Upper lobe of left lung (tissue), 4 donors: ENCODE data around the gene SPINK7.

Source experiments
- CTCF ChIP-seq, 6 experiments: fragments of 450-650 bp in 4 of 6; fragments of 200-600 bp in 2 of 6; sonication (generic) in 2 of 6; IDR thresholded peaks; one replicate each; pipeline ENCODE4 v1.5.1; 2016 to 2019; ENCODE audit warnings: antibody characterized with exemption in 6 of 6
- EP300 ChIP-seq, 4 donors: sonication (generic); formaldehyde crosslinking; IDR thresholded peaks; one replicate each; pipeline ENCODE4 v1.5.1; 2017; ENCODE audit warnings: antibody characterized with exemption in 4 of 4, control low read depth in 2 of 4
- POLR2A ChIP-seq, 4 donors: fragments of 450-650 bp; IDR thresholded peaks; one replicate each; pipeline ENCODE4 v1.5.1; 2016 to 2017; ENCODE audit warnings: antibody characterized with exemption in 4 of 4, mild to moderate bottlenecking in 2 of 4
- POLR2AphosphoS5 ChIP-seq, 2 donors: sonication (generic); formaldehyde crosslinking; IDR thresholded peaks; one replicate each; pipeline ENCODE4 v1.5.1; 2017; ENCODE audit warnings: antibody characterized with exemption in 2 of 2

- no peak for TF ChIP-seq CTCF (IDR thresholded peaks at IDR 0.05)
- TF ChIP-seq POLR2A (IDR thresholded peaks at IDR 0.05), result no peak
- no peak for TF ChIP-seq POLR2AphosphoS5 (IDR thresholded peaks at IDR 0.05)
- TF ChIP-seq EP300 (IDR thresholded peaks at IDR 0.05), result no peak
Measured at GRCh38 chr5:148364343-148364742, 52.1 kb downstream of the SPINK7 start.
